H7 (cell line): ENCODE measurements around the gene KL. TPM values are rescaled to one million over a fixed set of nuclear protein-coding genes. Genes with fewer than 3 reads are reported as not detected.

Source experiments
- DNase-seq: peaks from one replicate; pipeline ENCODE4 v3.0.0; 2012
- H3K27me3 ChIP-seq: 2 replicates; pipeline ENCODE4 v1.6.0; 2011; ENCODE audit warnings: mild to moderate bottlenecking, low read length; ENCODE audit not compliant: control insufficient read depth, insufficient read depth
- H3K36me3 ChIP-seq: replicated peaks from 2 replicates; pipeline ENCODE4 v1.5.1; 2011; ENCODE audit warnings: low read length; ENCODE audit not compliant: control insufficient read depth, insufficient read depth
- H3K4me3 ChIP-seq: 2 replicates; pipeline ENCODE4 v1.5.1; 2011; ENCODE audit warnings: low read depth, mild to moderate bottlenecking, control low read depth, low read length, moderate library complexity; ENCODE audit not compliant: insufficient read depth
- total RNA-seq: library from RNA; depleted of rRNA; stranded (reverse); fragments of >200 nt; shearing (Covaris generic); gene quantifications from 2 replicates; pipeline ENCODE4 v1.2.3, GENCODE V29; 2014

The KL gene
- total RNA-seq, 1 experiment from 2014 or later, result not detected

DNA sequence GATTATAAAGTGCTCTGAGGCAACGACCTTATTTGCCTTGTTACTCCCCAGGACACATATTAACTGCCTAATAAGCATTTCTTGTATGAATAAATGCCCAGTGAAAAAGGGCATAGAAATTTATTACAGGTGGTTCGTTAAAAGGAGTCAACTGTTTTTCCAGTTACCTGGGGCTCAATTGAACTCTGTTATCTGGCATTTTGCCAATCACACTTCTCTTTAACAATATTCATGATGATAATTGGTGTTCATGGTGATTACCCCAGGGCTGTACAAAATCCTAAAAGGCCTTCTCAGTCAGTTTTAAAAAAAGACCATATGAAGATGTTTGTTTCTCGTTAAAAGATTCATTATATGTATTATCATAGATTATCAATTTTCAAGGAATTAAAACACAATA, 57.1 kb downstream of the KL start:
- H3K36me3 ChIP-seq, result no peaks in the 10 kb centered on the region

DNA sequence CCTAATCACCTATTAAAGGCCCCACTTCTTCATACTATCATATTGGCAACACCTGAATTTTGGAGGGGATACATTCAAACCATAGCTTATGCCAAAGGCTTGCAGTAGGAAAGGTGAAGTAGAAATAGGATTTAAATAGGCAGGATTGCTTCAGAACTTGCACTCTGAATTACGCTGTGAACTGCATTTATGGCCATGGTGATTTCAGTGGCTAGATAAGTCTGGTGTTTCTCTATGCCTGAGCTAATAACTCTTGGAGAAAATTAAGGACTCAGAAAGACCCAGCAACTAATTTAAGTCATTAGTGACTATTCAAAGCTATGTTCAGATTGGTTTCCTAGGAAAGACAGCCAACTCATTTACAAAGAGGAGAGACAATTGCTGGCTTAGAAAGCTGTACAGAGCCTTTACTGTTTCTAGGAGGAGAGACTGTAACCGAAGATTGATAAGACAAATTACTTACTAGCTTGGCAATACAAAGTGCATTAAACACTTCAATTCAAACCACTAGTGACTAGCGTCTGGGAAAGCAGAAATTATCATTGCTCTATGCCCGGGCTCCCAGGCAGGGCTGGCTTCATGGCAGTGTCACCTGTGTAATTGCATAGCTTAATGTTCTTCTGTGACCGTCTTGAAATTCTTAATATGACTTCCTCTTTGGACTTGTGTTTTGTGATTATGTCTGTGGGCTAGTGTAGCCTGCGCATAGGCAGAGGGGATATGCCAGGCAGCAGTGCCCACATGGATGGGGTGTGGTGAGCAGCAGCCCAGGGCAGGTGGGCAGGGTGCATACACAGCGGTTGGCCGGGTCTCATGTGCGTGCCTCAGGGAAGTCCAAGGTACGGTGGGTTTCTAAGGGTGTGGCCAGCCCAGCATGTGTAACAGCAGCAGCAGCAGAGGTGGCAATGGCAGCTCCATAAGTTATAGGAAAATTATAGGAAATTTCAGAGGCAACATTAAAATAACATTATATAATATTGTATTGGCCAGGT, 60.1 kb downstream of the KL start:
- H3K4me3 ChIP-seq, result no peak overlapping the region
- H3K36me3 ChIP-seq, result no peaks in the 10 kb centered on the region
- DNase-seq, result no peak
- H3K27me3 ChIP-seq, result no peaks in the 10 kb centered on the region

More for the DNA sequence above, 57.1 kb downstream of the KL start:
- no peak overlapping the region for H3K4me3 ChIP-seq
- H3K27me3 ChIP-seq, result no peaks in the 10 kb centered on the region
- DNase-seq, result no peak

DNA sequence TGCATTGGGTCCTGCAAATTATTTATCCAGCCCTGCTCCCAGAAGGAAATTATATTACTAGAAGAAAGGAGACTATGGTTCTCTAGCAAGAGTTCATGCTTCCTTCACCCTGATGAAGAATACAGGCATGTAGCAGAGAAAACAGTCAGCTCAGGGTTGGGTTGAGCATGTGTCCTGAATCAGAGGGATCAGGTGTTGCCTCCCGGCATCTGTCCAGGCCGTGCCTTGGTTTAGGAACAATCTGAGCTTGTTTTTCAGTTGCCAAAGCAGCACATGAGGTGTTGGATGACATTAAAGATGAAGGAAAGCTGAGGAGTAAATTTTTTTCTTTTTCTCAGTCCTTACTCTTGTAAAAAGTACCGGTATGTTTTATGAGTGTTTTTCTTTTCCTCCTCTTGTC, 62.0 kb downstream of the KL start:
- Histone ChIP-seq H3K36me3 (no peaks in the 10 kb centered on the region), H3K4me3 (no peak overlapping the region), H3K27me3 (no peaks in the 10 kb centered on the region)
- no peak for DNase-seq

DNA sequence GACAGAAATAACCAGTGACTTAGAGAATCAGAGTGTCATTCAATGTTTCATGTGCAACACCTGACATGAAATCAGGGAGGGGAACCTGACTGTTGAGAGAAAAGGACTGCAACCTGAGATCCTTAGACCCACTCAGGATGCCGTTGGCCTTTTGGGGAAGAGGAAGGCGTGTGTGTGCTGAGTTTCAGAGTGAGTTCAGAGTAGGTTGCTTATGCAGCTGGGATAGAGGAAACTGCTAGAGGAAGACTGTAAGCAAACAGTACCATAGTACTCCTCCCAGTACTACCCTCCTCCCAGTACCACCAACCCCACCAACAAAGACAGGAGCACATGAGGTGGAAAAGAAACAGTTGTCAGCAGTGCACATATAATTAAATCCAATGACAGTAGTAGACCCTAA, 63.7 kb downstream of the KL start:
- H3K4me3 ChIP-seq, result no peak overlapping the region
- DNase-seq, result no peak
- H3K27me3 ChIP-seq, result no peaks in the 10 kb centered on the region
- no peaks in the 10 kb centered on the region for H3K36me3 ChIP-seq

DNA sequence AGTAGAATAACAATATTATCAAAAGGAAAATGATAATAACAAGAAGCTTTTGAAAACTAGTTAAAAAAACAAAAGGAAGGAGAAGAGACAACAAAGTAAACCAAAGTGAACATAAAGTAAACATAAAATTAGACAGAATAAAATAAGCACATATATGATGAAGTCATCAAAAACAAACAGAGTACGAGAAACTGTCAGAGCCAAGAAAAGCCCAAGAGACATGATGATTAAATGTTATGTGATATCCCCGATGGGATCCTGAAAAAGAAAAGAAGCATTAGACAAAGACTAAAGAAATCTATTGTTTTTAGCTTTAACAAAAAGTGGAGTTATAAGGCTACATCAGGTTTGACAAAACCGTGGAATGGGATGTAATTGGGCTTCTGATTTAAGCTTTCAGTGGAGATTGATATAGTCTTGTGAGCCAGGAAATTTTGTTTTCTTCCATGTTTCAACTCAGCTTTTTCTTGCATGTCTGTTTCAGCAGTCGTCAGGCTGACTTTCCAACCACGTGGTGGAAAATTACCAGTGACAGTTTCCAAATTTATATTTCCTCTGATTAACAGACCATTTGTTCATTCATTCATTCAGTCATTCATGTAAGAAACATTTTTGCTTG, 64.9 kb downstream of the KL start:
- H3K36me3 ChIP-seq, result no peaks in the 10 kb centered on the region
- no peaks in the 10 kb centered on the region for H3K27me3 ChIP-seq
- no peak for DNase-seq
- H3K4me3 ChIP-seq, result no peak overlapping the region

DNA sequence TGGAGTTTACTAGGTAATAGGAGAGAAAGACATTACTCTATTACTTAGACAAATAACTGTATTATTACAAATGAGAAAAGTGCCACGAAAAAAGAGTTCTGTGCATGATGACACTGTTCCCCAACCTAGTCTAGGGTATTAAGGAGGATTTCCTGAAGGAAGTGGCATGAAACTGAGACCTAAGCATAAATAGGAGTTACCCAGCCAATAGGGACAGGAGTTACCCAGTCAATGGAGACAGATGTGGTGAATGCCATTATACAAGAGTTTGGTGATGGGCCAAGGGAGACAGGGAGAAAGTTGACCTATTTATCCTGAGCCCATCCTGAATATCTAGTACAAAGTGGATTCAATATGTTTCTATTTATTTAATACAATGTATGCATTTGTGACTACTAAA, 65.4 kb downstream of the KL start:
- H3K36me3 ChIP-seq, result no peaks in the 10 kb centered on the region
- no peaks in the 10 kb centered on the region for H3K27me3 ChIP-seq
- no peak for DNase-seq
- no peak overlapping the region for H3K4me3 ChIP-seq

DNA sequence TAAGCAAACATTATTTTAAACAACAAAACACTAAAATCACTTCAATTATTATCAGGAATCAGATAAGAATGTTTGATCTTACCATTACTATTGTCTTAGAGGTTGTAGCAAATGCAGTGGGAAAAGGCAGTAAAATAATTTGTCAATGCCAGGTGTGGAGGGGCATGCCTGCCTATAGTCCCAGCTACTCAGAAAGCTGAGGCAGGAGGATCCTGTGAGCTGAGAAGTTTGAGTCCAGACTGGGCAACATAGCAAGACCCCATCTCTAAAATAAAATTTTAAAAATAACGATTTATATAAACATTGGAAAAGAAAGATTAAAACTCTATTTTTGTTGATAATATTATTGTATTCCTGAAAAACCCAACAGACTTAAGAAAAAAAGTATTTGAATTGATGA, 66.8 kb downstream of the KL start:
- no peak overlapping the region for H3K4me3 ChIP-seq
- H3K27me3 ChIP-seq, result no peaks in the 10 kb centered on the region
- no peak for DNase-seq
- H3K36me3 ChIP-seq, result no peaks in the 10 kb centered on the region

DNA sequence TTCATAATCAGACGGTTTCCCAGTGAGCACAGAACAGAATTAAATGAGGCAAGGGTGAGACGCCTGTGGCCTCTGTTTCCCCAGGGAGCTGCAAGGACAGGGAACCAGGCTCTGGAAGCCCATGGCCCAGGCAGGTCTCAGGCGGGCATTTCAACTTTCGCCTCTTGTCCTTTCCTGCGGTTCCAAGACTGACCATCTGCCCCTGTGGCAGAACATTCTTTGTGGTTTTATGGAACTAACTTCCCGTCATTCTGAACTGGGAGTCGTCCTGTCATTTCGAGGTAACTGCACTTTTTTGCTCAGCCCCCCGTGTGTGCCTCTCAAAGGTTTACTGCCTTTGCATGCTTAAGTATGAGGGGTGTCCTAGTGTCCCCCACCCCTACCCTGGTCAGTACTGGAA, 70.9 kb downstream of the KL start:
- Histone ChIP-seq H3K4me3 (no peak overlapping the region), H3K27me3 (no peaks in the 10 kb centered on the region), H3K36me3 (no peaks in the 10 kb centered on the region)
- no peak for DNase-seq

DNA sequence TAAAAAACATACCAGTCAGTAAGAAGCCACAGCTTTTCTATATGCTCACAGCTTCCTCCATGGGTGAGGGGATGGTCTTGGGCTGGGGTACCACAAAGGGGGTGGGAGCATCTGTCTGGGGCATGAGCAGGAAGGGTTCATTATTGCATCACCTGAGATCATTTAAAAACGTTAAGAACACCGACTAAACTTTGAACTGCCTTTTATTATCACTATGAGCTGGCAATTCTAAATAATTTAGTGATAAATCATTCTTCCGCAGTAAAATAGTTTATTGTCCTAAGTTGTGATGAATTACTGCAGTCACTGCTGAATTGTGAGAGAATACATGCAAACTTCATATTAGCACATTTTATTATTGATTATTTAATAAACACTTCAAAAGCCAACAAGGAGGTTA, 71.6 kb downstream of the KL start:
- no peak for DNase-seq
- H3K4me3 ChIP-seq, result no peak overlapping the region

DNA sequence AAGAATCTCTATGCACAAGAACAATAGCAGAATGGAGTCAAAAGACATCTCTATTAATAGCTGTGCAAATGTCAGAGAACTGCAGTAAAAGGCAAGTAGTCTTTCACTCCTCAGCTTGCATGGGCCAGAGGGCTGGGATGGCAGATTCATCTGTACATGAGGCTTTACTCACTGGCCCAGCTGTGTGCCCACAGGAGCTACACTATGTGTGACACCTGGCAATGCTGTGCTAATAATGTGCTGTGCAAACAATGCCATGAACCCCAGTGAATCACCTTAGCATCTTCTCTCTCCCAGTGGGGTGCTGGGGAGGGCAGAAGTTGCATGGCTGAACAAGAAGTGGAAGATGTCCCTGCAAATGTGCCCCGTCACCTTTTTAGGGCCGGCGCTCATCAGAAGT, 73.1 kb downstream of the KL start:
- Histone ChIP-seq H3K27me3 (no peaks in the 10 kb centered on the region), H3K36me3 (no peaks in the 10 kb centered on the region)

More for the DNA sequence above, 71.6 kb downstream of the KL start:
- Histone ChIP-seq H3K36me3 (no peaks in the 10 kb centered on the region), H3K27me3 (no peaks in the 10 kb centered on the region)

DNA sequence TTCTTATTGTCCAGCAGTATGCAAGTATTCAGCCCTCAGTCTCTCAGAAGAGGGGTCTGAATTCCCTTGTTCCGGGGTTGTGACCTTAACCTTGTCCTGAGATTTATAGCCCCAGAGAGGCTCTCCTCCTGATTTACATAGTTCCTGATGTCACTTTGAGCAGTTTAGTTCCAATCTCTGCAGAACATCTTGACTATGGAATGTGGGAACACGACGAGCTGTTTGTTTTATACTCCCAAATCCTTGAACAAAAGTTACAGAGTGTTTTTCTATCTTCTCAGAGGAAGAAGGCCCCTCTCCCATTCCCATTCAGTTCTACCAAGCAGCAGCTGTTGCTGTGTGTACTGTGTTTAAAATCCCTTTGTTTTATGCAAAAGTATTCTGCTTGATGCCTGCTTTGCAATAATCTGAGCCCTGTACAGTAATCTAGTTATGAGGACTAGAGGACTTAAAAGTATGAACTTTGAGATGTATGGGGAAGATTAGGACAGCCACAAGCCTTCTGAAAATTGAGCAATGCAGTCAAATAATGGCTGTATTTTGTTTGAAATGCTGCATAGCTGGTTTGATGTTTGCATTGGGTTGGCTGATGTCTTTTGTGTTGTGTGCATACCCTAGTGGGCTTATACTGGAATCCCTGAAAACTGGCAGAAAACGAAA, 74.7 kb downstream of the KL start:
- H3K4me3 ChIP-seq, result no peak overlapping the region
- no peak for DNase-seq
- no peaks in the 10 kb centered on the region for H3K27me3 ChIP-seq
- H3K36me3 ChIP-seq, result no peaks in the 10 kb centered on the region

More for the DNA sequence above, 73.1 kb downstream of the KL start:
- DNase-seq, result no peak
- H3K4me3 ChIP-seq, result no peak overlapping the region

DNA sequence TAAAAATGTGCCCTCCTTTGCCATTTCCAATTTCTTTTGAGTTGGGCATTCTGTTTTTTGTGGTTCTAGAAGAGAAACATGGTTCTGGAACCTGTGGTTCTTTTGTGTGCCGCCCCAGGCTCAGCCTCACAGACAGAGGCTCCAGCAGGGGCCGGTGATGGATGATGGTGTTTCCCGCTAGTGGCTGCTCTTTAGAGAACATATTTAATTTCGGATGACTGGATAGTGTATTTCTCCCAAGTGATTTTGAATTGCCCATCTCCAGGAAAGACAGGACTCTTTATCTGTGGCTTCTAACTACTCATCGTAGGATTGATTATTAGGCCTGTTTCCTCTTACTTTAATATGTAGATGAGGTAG, 75.2 kb downstream of the KL start:
- Histone ChIP-seq H3K4me3 (no peak overlapping the region), H3K27me3 (no peaks in the 10 kb centered on the region), H3K36me3 (no peaks in the 10 kb centered on the region)
- no peak for DNase-seq

DNA sequence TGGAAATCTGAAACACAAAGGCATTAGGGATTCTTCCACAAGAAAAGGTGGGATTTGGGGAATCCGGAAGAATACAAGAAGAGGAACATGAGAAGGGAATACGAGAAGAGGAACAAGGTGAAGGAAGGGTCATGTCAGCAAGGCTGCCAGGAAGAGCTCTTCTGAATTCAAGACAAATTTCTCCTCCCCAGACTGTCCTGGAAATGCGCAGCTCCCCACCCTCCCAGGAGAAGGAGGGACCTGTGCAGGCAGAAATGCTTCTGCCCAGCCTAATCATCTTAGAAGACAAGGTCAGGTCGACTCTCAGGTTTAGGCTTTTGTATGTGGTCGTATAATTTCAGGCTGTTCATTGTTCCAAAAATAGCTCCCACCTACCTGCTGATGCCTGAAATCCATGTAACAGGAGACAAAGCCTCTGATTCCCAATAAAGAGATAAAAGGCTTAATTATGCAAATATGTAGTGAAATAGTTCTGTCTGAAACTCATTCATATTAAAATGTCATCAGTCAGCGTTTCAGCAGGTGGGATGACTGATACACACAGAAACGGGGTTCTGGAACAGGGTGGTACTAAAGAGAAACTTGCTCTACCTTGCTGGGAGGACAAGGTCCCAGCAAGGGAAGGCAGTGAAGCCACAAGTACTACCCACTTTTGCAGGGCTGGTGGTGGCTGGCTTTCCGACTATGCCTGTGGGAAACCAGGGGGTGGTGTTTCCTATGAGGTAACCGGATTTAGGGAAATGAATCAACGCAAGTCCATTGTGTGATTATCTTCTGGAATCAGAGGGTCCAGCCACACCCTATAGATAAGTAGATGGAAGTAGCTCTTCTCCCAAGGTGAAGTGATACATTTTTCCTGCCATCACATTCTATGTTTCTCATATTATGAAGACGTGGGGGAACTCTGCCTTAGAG, 76.1 kb downstream of the KL start:
- DNase-seq, result no peak
- Histone ChIP-seq H3K27me3 (no peaks in the 10 kb centered on the region), H3K4me3 (no peak overlapping the region), H3K36me3 (no peaks in the 10 kb centered on the region)
